Measurements from ENCODE around the gene PRTFDC1. TPM values are rescaled to one million over a fixed set of nuclear protein-coding genes. Genes with fewer than 3 reads are reported as not detected.

The PRTFDC1 gene
- total RNA-seq, 4 donors from 2014 or later = 3.0 to 8.3 (median 4.3) TPM

- intact Hi-C loops (cut with DNase I) = no loop called here
- no peak for DNase-seq (ENCODE audit: extremely low spot score)
- TF ChIP-seq CTCF (IDR thresholded peaks at IDR 0.05) (no peak), EP300 (IDR thresholded peaks at IDR 0.05) (no peak), POLR2AphosphoS5 (IDR thresholded peaks at IDR 0.05) (no peak), POLR2A (IDR thresholded peaks at IDR 0.05; ENCODE audit: low read depth) (no peak)
- Histone ChIP-seq H3K4me1 (no peaks in the 10 kb centered on the region), H3K27me3 (no peaks in the 10 kb centered on the region), H3K36me3 (no peaks in the 10 kb centered on the region), H3K4me3 (no peak overlapping the region), H3K27ac (replicated peaks in 1 of 4) (no peak overlapping the region), H3K9me3 (peaks cover 0 to 6% (median 0%) of the 10 kb centered on the region in 4 donors)
- 79% methylated on average over 2 of the region's 2 CpGs for WGBS
Measured at GRCh38 chr10:24834869-24835268, 117.5 kb downstream of the PRTFDC1 start.

GRCh38 chr10:24826009-24826408, 126.4 kb downstream of the PRTFDC1 start:
- WGBS = 32% methylated on average over 4 of the region's 4 CpGs

GRCh38 chr10:24825551-24825950, 126.9 kb downstream of the PRTFDC1 start:
- no peaks in the 10 kb centered on the region for H3K36me3 ChIP-seq
- no peaks in the 10 kb centered on the region for H3K4me1 ChIP-seq
- no peaks in the 10 kb centered on the region for H3K27me3 ChIP-seq
- H3K4me3 ChIP-seq = no peak overlapping the region
- 34% methylated on average over 1 of the region's 1 CpG for WGBS
- no peaks in the 10 kb centered on the region for H3K9me3 ChIP-seq
- intact Hi-C loops (cut with DNase I) = no loop called here
- DNase-seq (ENCODE audit: extremely low spot score) = no peak
- H3K27ac ChIP-seq (replicated peaks in 1 of 4) = no peak overlapping the region
- TF ChIP-seq POLR2AphosphoS5 (IDR thresholded peaks at IDR 0.05) (no peak), EP300 (IDR thresholded peaks at IDR 0.05) (no peak), POLR2A (IDR thresholded peaks at IDR 0.05; ENCODE audit: low read depth) (no peak), CTCF (IDR thresholded peaks at IDR 0.05) (no peak)

More at GRCh38 chr10:24826009-24826408, 126.4 kb downstream of the PRTFDC1 start:
- no peak overlapping the region for H3K4me3 ChIP-seq
- H3K9me3 ChIP-seq = no peaks in the 10 kb centered on the region
- TF ChIP-seq POLR2AphosphoS5 (IDR thresholded peaks at IDR 0.05) = no peak
- no peak for DNase-seq (ENCODE audit: extremely low spot score)
- H3K27me3 ChIP-seq = no peaks in the 10 kb centered on the region
- no peak overlapping the region for H3K27ac ChIP-seq (replicated peaks in 1 of 4)
- no peaks in the 10 kb centered on the region for H3K4me1 ChIP-seq
- no peaks in the 10 kb centered on the region for H3K36me3 ChIP-seq
- intact Hi-C loops (cut with DNase I) = no loop called here

GRCh38 chr10:24824536-24824935, 127.9 kb downstream of the PRTFDC1 start:
- Histone ChIP-seq H3K27me3 (no peaks in the 10 kb centered on the region), H3K4me3 (no peak overlapping the region), H3K27ac (replicated peaks in 1 of 4) (no peak overlapping the region), H3K36me3 (no peaks in the 10 kb centered on the region), H3K9me3 (no peaks in the 10 kb centered on the region), H3K4me1 (no peaks in the 10 kb centered on the region)
- no peak for TF ChIP-seq CTCF (IDR thresholded peaks at IDR 0.05)
- no peak for TF ChIP-seq POLR2A (IDR thresholded peaks at IDR 0.05; ENCODE audit: low read depth)
- no peak for TF ChIP-seq POLR2AphosphoS5 (IDR thresholded peaks at IDR 0.05)
- no peak for TF ChIP-seq EP300 (IDR thresholded peaks at IDR 0.05)
- intact Hi-C loops (cut with DNase I) = no loop called here
- no peak for DNase-seq (ENCODE audit: extremely low spot score)
- 52% methylated on average over 2 of the region's 2 CpGs for WGBS

GRCh38 chr10:24824124-24824523, 128.3 kb downstream of the PRTFDC1 start:
- H3K9me3 ChIP-seq = no peaks in the 10 kb centered on the region
- no peak for DNase-seq (ENCODE audit: extremely low spot score)
- no peaks in the 10 kb centered on the region for H3K27me3 ChIP-seq
- intact Hi-C loops (cut with DNase I) = no loop called here
- TF ChIP-seq EP300 (IDR thresholded peaks at IDR 0.05) (no peak), CTCF (IDR thresholded peaks at IDR 0.05) (no peak), POLR2A (IDR thresholded peaks at IDR 0.05; ENCODE audit: low read depth) (no peak), POLR2AphosphoS5 (IDR thresholded peaks at IDR 0.05) (no peak)
- no peaks in the 10 kb centered on the region for H3K4me1 ChIP-seq
- no peaks in the 10 kb centered on the region for H3K36me3 ChIP-seq
- no peak overlapping the region for H3K4me3 ChIP-seq
- H3K27ac ChIP-seq (replicated peaks in 1 of 4) = no peak overlapping the region

Data from esophagus muscularis mucosa (tissue), 4 donors.